MM.1S (cell line): ENCODE measurements around the gene FGGY.
"Not testable (repeated sequence)": the region's sequence is repeated elsewhere in the genome, so short reads cannot be mapped to it uniquely, and the experiment has no call there.

Source experiments
- DNase-seq: peaks from one replicate; pipeline ENCODE4 v3.0.0-alpha.2; 2015
- H2AFZ ChIP-seq: fragments of 300-600 bp; sonication (generic); 2 replicates; pipeline ENCODE4 v1.6.0; 2016; ENCODE audit warnings: antibody characterized with exemption, low read length
- H3F3A ChIP-seq: fragments of 300-600 bp; sonication (generic); 2 replicates; pipeline ENCODE4 v1.6.1; 2016; ENCODE audit warnings: mild to moderate bottlenecking, antibody characterized with exemption, low read length, moderate library complexity, mixed read lengths; ENCODE audit not compliant: insufficient read depth
- H3K27ac ChIP-seq: fragments of 300-600 bp; sonication (generic); 2 replicates; pipeline ENCODE4 v1.5.1; 2016; ENCODE audit warnings: mild to moderate bottlenecking, low read length
- H3K27me3 ChIP-seq: fragments of 300-600 bp; sonication (generic); replicated peaks from 2 replicates; pipeline ENCODE4 v1.6.0; 2016; ENCODE audit warnings: low read length; ENCODE audit not compliant: insufficient read depth
- H3K36me3 ChIP-seq: fragments of 300-600 bp; sonication (generic); replicated peaks from 2 replicates; pipeline ENCODE4 v1.6.1; 2016; ENCODE audit warnings: mild to moderate bottlenecking, low read length, mixed read lengths; ENCODE audit not compliant: insufficient read depth
- H3K4me1 ChIP-seq: fragments of 300-600 bp; sonication (generic); 2 replicates; pipeline ENCODE4 v1.6.1; 2016; ENCODE audit warnings: low read length, mixed read lengths
- H3K4me2 ChIP-seq: fragments of 300-600 bp; sonication (generic); 2 replicates; pipeline ENCODE4 v1.6.0; 2016; ENCODE audit warnings: low read depth, low read length
- H3K4me3 ChIP-seq: fragments of 300-600 bp; sonication (generic); 2 replicates; pipeline ENCODE4 v1.5.1; 2016; ENCODE audit warnings: low read length, mixed read lengths
- H3K79me2 ChIP-seq: fragments of 300-600 bp; sonication (generic); 2 replicates; pipeline ENCODE4 v1.6.1; 2016; ENCODE audit warnings: mixed run types, low read length, mixed read lengths
- H3K9ac ChIP-seq: fragments of 300-600 bp; sonication (generic); 2 replicates; pipeline ENCODE4 v1.6.1; 2016; ENCODE audit warnings: low read length, mixed read lengths
- H3K9me2 ChIP-seq: fragments of 300-600 bp; sonication (generic); replicated peaks from 2 replicates; pipeline ENCODE4 v1.6.1; 2016; ENCODE audit warnings: mild to moderate bottlenecking, low read length, mixed read lengths; ENCODE audit not compliant: insufficient read depth
- H3K9me3 ChIP-seq: fragments of 300-600 bp; sonication (generic); replicated peaks from 2 replicates; pipeline ENCODE4 v1.6.1; 2016; ENCODE audit warnings: mild to moderate bottlenecking, low read length, mixed read lengths; ENCODE audit not compliant: insufficient read depth
- H4K20me1 ChIP-seq: fragments of 300-600 bp; sonication (generic); 2 replicates; pipeline ENCODE4 v1.6.1; 2016; ENCODE audit warnings: mild to moderate bottlenecking, low read length, moderate library complexity, mixed read lengths; ENCODE audit not compliant: insufficient read depth
- EZH2 ChIP-seq: fragments of 300-600 bp; sonication (generic); optimal IDR thresholded peaks from 2 replicates; pipeline ENCODE3; 2017; ENCODE audit warnings: low read depth, mild to moderate bottlenecking, antibody characterized with exemption, low read length, mixed read lengths
- EZH2phosphoT487 ChIP-seq: fragments of 300-600 bp; sonication (generic); IDR thresholded peaks from 2 replicates; pipeline ENCODE4 v1.6.1; 2018; ENCODE audit warnings: antibody characterized with exemption, low read length
- TF ChIP-seq, protein P1 (sequence below): fragments of 300-600 bp; sonication (generic); IDR thresholded peaks from 2 replicates; pipeline ENCODE4 v1.5.1; 2016; ENCODE audit warnings: antibody characterized with exemption, low read length, mixed read lengths

FGGY gene

DNA sequence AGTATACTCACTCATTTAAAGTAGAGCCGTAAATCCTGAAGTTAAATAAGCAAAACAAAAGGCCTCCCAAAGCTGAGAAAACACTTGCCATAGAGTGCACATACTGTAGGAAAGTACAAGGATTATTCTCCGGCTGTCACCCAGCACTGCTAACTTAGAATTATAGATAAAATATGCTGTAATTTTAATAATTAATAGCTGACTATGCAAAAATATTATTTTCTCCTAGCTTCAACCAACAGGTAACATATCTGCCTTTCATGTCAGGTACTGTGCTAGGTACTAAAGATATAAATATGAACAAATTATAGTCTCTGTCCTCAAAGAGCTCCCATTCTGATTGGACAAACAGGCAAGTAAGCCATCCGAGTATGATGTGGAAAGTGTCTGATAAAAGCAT lies 233.2 kb downstream of the FGGY start:
- H3K27ac ChIP-seq: no peak overlapping the region
- H4K20me1 ChIP-seq: no peaks in the 10 kb centered on the region
- H2AFZ ChIP-seq: no peak overlapping the region
- no peaks in the 10 kb centered on the region for H3K9me3 ChIP-seq
- TF ChIP-seq EZH2phosphoT487: no peak
- TF ChIP-seq, protein P1, sequence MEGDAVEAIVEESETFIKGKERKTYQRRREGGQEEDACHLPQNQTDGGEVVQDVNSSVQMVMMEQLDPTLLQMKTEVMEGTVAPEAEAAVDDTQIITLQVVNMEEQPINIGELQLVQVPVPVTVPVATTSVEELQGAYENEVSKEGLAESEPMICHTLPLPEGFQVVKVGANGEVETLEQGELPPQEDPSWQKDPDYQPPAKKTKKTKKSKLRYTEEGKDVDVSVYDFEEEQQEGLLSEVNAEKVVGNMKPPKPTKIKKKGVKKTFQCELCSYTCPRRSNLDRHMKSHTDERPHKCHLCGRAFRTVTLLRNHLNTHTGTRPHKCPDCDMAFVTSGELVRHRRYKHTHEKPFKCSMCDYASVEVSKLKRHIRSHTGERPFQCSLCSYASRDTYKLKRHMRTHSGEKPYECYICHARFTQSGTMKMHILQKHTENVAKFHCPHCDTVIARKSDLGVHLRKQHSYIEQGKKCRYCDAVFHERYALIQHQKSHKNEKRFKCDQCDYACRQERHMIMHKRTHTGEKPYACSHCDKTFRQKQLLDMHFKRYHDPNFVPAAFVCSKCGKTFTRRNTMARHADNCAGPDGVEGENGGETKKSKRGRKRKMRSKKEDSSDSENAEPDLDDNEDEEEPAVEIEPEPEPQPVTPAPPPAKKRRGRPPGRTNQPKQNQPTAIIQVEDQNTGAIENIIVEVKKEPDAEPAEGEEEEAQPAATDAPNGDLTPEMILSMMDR: no peak
- no peak for TF ChIP-seq EZH2
- H3K4me3 ChIP-seq: no peak overlapping the region
- peaks cover 13% of the 10 kb centered on the region for H3K4me1 ChIP-seq
- H3K79me2 ChIP-seq: no peaks in the 10 kb centered on the region
- H3K4me2 ChIP-seq: no peak overlapping the region
- no peaks in the 10 kb centered on the region for H3K36me3 ChIP-seq
- DNase-seq: no peak
- peaks cover 7% of the 10 kb centered on the region for H3F3A ChIP-seq
- H3K9ac ChIP-seq: no peak overlapping the region
- no peaks in the 10 kb centered on the region for H3K27me3 ChIP-seq
- H3K9me2 ChIP-seq: no peaks in the 10 kb centered on the region

DNA sequence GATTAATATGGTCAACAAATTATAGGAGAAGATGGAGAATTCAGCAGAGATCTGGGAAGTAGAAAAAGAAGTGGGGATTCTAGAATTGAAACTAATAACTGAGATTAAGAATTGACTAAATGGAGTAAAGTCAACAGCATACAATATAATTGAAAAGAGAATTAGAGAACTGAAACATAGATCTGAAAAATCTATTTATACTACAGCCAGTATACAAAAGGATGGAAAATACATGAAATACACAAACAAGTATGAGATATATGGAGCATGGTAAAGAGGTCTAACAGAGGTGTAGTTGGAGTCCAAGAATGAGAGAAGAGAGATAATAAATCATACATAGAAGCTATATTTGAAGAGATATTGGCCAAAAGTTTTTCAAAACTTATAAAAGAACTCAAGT lies 235.2 kb downstream of the FGGY start:
- TF ChIP-seq EZH2 (no peak), EZH2phosphoT487 (no peak)
- TF ChIP-seq, protein P1: no peak

DNA sequence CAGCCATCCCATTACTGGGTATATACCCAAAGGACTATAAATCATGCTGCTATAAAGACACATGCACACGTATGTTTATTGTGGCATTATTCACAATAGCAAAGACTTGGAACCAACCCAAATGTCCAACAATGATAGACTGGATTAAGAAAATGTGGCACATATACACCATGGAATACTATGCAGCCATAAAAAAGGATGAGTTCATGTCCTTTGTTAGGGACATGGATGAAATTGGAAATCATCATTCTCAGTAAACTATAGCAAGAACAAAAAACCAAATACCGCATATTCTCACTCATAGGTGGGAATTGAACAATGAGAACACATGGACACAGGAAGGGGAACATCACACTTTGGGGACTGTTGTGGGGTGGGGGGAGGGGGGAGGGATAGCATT lies 241.6 kb downstream of the FGGY start:
- H2AFZ ChIP-seq: not testable (repeated sequence)

More for the DNA sequence above, 235.2 kb downstream of the FGGY start:
- H4K20me1 ChIP-seq: no peaks in the 10 kb centered on the region
- no peaks in the 10 kb centered on the region for H3K9me2 ChIP-seq
- H3K4me1 ChIP-seq: peaks cover 13% of the 10 kb centered on the region
- H3F3A ChIP-seq: peaks cover 7% of the 10 kb centered on the region
- H3K9me3 ChIP-seq: no peaks in the 10 kb centered on the region
- H3K27me3 ChIP-seq: no peaks in the 10 kb centered on the region
- no peak overlapping the region for H2AFZ ChIP-seq
- peak overlapping the region; percentile 28; the same call in 1 of the 2 replicates for H3K4me2 ChIP-seq
- H3K36me3 ChIP-seq: no peaks in the 10 kb centered on the region
- H3K79me2 ChIP-seq: no peaks in the 10 kb centered on the region
- H3K9ac ChIP-seq: no peak overlapping the region
- no peak overlapping the region for H3K4me3 ChIP-seq
- DNase-seq: no peak
- peak overlapping the region; percentile 21; the same call in 1 of the 2 replicates for H3K27ac ChIP-seq

DNA sequence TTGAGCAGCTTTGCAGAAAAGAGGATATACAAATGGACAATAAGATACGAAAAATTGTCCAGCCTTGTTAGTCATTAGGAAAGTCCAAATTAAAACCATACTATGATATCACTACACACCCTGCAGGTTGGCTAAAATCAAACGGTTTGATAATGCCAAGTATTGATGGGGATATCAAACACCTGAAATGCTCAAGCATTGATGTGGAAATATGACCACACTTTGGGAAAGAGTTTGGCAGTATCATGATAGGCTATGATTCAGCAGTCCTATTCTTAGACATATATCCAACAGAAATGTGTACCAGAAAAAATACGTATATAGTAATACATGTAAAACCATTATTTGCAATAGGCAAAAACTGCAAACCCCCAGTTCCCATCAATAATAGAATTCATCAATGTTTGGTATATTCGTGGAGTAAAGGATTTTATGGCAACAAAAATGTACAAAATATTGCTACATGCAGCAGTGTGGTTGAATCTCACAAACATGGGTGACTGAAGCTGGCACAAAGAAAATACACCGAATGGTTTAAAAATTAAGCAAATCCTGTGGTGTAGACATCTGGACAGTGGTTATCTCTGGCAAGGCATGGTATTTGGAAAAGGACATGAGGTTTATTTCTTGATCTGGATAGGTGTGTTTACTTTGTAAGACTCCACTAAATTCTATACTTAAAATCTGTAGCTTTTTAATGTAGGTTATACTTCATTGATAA lies 243.2 kb downstream of the FGGY start:
- H3K36me3 ChIP-seq: no peaks in the 10 kb centered on the region
- H3K27me3 ChIP-seq: no peaks in the 10 kb centered on the region
- no peak overlapping the region for H3K4me2 ChIP-seq

More for the DNA sequence above, 241.6 kb downstream of the FGGY start:
- not testable (repeated sequence) for H3K4me2 ChIP-seq, H3K9me3 ChIP-seq, H3K36me3 ChIP-seq, H3K4me1 ChIP-seq, DNase-seq, H3K27me3 ChIP-seq, H3K79me2 ChIP-seq, H4K20me1 ChIP-seq, H3K27ac ChIP-seq, H3K9ac ChIP-seq, H3F3A ChIP-seq, H3K9me2 ChIP-seq, H3K4me3 ChIP-seq

More for the DNA sequence above, 243.2 kb downstream of the FGGY start:
- TF ChIP-seq EZH2phosphoT487 (no peak), EZH2 (no peak)
- TF ChIP-seq, protein P1: no peak
- Histone ChIP-seq H3K9me2 (no peaks in the 10 kb centered on the region), H2AFZ (no peak overlapping the region), H3K4me3 (no peak overlapping the region), H3K27ac (no peak overlapping the region), H3K9me3 (no peaks in the 10 kb centered on the region), H3K9ac (no peak overlapping the region), H3F3A (no peaks in the 10 kb centered on the region), H3K4me1 (0 out of 2 replicates have a peak, but pooled peaks cover 3% of the 10 kb centered on the region), H4K20me1 (no peaks in the 10 kb centered on the region), H3K79me2 (no peaks in the 10 kb centered on the region)
- no peak for DNase-seq
